ENCODE measurements around the gene NKAIN1.
"Not testable (repeated sequence)": the region's sequence is repeated elsewhere in the genome, so short reads cannot be mapped to it uniquely, and the experiment has no call there.

DNA sequence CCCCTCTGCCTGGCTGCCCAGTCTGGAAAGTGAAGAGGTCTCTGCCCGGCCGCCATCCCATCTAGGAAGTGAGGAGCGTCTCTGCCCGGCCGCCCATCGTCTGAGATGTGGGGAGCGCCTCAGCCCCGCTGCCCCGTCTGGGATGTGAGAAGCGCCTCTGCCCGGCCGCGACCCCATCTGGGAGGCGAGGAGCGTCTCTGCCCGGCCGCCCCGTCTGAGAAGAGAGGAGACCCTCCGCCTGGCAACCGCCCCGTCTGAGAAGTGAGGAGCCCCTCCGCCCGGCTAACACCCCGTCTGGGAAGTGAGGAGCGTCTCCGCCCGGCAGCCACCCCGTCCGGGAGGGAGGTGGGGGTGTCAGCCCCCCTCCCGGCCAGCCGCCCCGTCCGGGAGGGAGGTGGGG is 63.4 kb downstream of the NKAIN1 start:
- TF ChIP-seq, protein P1, sequence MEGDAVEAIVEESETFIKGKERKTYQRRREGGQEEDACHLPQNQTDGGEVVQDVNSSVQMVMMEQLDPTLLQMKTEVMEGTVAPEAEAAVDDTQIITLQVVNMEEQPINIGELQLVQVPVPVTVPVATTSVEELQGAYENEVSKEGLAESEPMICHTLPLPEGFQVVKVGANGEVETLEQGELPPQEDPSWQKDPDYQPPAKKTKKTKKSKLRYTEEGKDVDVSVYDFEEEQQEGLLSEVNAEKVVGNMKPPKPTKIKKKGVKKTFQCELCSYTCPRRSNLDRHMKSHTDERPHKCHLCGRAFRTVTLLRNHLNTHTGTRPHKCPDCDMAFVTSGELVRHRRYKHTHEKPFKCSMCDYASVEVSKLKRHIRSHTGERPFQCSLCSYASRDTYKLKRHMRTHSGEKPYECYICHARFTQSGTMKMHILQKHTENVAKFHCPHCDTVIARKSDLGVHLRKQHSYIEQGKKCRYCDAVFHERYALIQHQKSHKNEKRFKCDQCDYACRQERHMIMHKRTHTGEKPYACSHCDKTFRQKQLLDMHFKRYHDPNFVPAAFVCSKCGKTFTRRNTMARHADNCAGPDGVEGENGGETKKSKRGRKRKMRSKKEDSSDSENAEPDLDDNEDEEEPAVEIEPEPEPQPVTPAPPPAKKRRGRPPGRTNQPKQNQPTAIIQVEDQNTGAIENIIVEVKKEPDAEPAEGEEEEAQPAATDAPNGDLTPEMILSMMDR (IDR thresholded peaks at IDR 0.05) = not testable (repeated sequence)
- TF ChIP-seq POLR2A (IDR thresholded peaks at IDR 0.05) = not testable (repeated sequence)

Measured in esophagus squamous epithelium (tissue), 4 donors.